ENCODE data around the gene TRIM44.
"Not testable (repeated sequence)": the region's sequence is repeated elsewhere in the genome, so short reads cannot be mapped to it uniquely, and the experiment has no call there.

The TRIM44 gene

DNA sequence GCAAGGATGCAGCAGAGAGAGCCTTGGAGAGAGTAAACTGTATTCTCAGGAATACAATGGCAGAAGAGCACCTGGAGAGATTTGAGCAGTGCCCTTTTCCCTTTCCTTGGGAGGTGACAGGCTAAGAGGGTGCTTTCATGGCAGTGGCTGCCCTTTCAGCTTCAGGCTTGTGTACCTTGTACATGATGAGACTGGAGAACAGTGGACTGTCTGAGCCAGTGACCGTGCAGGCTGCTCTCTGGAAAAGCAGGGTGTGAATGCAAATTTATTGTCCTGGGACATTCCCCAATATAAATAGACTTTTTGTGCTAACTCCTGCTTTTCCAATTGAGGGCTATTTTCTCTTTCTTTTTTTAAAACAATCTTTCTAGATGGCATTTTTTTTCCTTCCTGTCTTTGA, 99.3 kb downstream of the TRIM44 start:
- TF ChIP-seq CTCF (IDR thresholded peaks at IDR 0.05; ENCODE audit: extremely low read depth, missing control alignments) = no peak
- DNase-seq (ENCODE audit: low spot score) = no peak

GRCh38 chr11:35763301-35763700, 100.7 kb downstream of the TRIM44 start:
- DNase-seq (ENCODE audit: low spot score) = no peak
- no peak for TF ChIP-seq CTCF (IDR thresholded peaks at IDR 0.05; ENCODE audit: extremely low read depth, missing control alignments)

DNA sequence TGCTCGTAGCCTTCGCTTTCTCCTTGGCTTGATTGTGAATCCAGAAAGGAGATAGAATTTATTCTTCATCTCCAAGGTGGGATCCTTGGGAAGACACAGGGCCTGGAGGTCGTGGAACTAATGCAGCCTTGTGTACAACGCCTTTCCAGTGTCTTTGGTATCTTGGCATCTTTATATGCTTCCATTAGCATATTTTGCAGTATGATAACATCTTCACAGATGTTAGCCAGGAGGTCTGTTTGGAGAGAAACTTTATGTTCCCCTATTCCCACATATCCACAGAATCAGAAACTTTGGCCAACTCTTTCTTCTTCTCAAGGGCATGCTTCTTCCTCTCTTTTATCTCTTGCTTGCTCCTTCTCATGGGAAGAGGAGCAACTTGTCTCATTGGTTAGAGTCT, 101.2 kb downstream of the TRIM44 start:
- DNase-seq (ENCODE audit: low spot score) = no peak
- TF ChIP-seq CTCF (IDR thresholded peaks at IDR 0.05; ENCODE audit: extremely low read depth, missing control alignments) = no peak

DNA sequence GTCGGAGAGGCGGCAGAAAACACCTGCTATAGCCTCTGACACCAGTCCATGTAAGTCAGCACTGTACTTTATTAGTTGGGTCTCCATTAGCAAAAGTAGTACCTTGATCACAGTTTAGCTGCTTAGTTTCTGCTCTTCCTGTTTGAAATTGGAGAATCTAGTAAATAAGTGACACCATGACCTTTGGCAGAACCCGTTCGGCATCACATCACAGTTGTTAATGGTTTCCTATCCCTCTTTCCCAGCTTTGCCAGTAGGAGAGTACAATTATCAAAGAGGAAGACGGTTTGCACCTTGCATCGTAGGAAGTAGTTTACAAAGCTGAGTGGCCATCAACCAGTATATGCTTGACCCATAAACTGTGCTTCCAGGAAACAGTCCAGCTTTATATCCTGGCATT, 101.8 kb downstream of the TRIM44 start:
- TF ChIP-seq CTCF (IDR thresholded peaks at IDR 0.05; ENCODE audit: extremely low read depth, missing control alignments) = no peak
- DNase-seq (ENCODE audit: low spot score) = no peak

DNA sequence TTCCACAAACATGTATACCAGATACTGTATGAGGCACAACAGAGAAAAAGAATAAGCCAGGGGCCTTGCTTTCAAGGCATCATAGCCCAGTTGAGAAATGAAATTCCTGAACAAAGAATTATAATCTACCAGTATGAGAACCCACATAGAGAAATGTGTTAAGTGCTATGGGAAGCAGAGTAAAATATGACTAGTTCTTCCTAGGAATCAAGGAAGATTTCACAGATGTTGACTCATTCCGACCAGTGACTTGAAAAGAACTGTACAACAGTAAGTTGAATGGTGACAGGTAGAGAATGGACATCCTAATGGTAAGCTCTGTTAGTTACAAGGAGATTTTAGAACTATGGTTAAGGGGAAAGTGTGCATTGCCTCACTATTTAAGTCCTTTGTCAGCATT, 102.6 kb downstream of the TRIM44 start:
- TF ChIP-seq CTCF (IDR thresholded peaks at IDR 0.05; ENCODE audit: extremely low read depth, missing control alignments) = no peak
- DNase-seq (ENCODE audit: low spot score) = no peak

DNA sequence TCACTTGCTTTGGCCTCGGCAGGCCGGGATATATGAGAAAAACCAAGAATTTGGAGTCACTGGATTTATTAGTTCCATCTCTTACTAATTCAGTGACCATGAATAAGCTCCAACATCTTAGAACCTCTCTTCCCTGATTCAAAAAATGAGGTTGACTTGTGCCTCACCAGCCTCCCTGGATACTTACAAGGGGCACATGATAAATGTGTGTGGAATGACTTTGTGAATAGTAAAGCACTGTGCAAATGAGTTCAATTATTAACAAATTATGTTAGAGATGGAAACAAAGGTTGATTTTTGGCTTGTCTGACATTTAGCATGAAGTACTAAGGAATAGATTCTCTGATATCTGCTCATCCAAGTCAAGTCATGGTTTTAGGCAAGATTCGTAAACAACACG, 104.1 kb downstream of the TRIM44 start:
- DNase-seq (ENCODE audit: low spot score) = no peak
- TF ChIP-seq CTCF (IDR thresholded peaks at IDR 0.05; ENCODE audit: extremely low read depth, missing control alignments) = no peak

DNA sequence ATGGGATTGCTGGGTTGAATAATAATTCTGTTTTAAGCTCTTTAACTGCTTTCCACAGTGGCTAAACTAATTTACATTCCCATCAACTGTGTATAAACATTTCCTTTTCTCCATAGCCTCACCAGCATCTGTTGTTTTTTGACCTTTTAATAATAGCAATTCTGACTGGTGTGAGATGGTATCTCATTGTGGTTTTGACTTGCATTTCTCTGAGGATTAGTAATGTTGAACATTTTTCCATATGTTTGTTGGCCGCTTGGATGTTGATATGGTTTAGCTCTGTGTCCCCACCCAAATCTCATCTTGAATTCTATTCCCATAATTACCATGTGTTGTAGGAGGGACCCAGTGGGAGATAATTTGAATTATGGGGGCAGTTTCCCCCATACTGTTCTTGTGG, 107.8 kb downstream of the TRIM44 start:
- not testable (repeated sequence) for DNase-seq (ENCODE audit: low spot score)

- no peak for DNase-seq (ENCODE audit: low spot score)
- no peak for TF ChIP-seq CTCF (IDR thresholded peaks at IDR 0.05; ENCODE audit: extremely low read depth, missing control alignments)
These were observed 109.1 kb downstream of the TRIM44 start for GRCh38 chr11:35771722-35772121.

DNA sequence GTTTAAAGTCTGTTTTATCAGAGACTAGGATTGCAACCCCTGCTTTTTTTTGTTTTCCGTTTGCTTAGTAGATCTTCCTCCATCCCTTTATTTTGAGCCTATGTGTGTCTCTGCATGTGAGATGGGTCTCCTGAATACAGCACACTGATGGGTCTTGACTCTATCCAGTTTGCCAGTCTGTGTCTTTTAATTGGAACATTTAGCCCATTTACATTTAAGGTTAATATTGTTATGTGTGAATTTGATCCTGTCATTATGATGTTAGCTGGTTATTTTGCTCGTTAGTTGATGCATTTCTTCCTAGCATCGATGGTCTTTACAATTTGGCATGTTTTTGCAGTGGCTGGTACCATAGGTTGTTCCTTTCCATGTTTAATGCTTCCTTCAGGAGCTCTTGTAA, 114.7 kb downstream of the TRIM44 start:
- not testable (repeated sequence) for DNase-seq (ENCODE audit: low spot score)

DNA sequence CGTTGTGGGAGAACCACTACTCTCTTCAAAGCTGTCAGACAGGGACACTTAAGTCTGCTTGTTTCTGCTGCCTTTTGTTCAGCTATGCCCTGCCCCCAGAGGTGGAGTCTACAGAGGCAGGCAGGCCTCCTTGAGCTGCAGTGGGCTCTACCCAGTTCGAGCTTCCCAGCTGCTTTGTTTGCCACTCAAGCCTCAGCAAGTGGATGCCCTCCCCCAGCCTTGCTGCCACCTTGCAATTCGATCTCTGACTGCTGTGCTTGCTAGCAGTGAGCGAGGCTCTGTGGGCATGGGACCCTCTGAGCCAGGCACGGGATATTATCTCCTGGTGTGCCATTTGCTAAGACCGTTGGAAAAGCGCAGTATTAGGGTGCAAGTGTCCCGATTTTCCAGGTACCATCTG, 116.4 kb downstream of the TRIM44 start:
- DNase-seq (ENCODE audit: low spot score) = not testable (repeated sequence)
